HepG2 (cell line): Measurements from ENCODE around the gene TEX22. TPM values are rescaled to one million over a fixed set of nuclear protein-coding genes. Genes with fewer than 3 reads are reported as not detected.
A peak's percentile ranks its signal among the peaks of the same experiment; 100 is the strongest.

ENCODE experiments used
- CREB3 ChIP-seq: sonication (generic); formaldehyde crosslinking; IDR thresholded peaks from 2 replicates; pipeline ENCODE4 v1.5.0; 2020; ENCODE audit warnings: missing genetic modification reagents
- DMAP1 ChIP-seq: IDR thresholded peaks from 2 replicates; pipeline ENCODE4 v1.6.1; 2016
- FOXK2 ChIP-seq: fragments of 450-650 bp; IDR thresholded peaks from 2 replicates; pipeline ENCODE4 v1.6.1; 2016
- HOXA3 ChIP-seq: sonication (generic); formaldehyde crosslinking; IDR thresholded peaks from 2 replicates; pipeline ENCODE4 v1.5.0; 2020; ENCODE audit warnings: missing genetic modification reagents
- JUNB ChIP-seq: sonication (generic); formaldehyde crosslinking; IDR thresholded peaks from 2 replicates; pipeline ENCODE4 v1.8.0; 2022; ENCODE audit warnings: missing genetic modification reagents, mild to moderate bottlenecking, borderline replicate concordance
- KAT2B ChIP-seq: fragments of 150-350 bp; IDR thresholded peaks from 2 replicates; pipeline ENCODE4 v1.6.1; 2014; ENCODE audit warnings: low read depth, low read length, borderline replicate concordance
- KDM6A ChIP-seq: IDR thresholded peaks from 2 replicates; pipeline ENCODE4 v1.6.1; 2016; ENCODE audit warnings: low read depth
- LBX2 ChIP-seq: sonication (generic); formaldehyde crosslinking; IDR thresholded peaks from 2 replicates; pipeline ENCODE4 v1.5.0; 2020; ENCODE audit warnings: missing genetic modification reagents, mild to moderate bottlenecking, borderline replicate concordance
- NFKB2 ChIP-seq: sonication (generic); formaldehyde crosslinking; IDR thresholded peaks from 2 replicates; pipeline ENCODE4 v1.4.0; 2020; ENCODE audit warnings: missing genetic modification reagents, borderline replicate concordance
- PHF8 ChIP-seq: sonication (generic); formaldehyde crosslinking; IDR thresholded peaks from 2 replicates; pipeline ENCODE4 v1.5.0; 2020; ENCODE audit warnings: missing genetic modification reagents
- SOX5 ChIP-seq: IDR thresholded peaks from 2 replicates; pipeline ENCODE4 v1.6.1; 2016; ENCODE audit warnings: borderline replicate concordance
- SRSF4 ChIP-seq: fragments of 200-400 bp; formaldehyde crosslinking; IDR thresholded peaks from one replicate; pipeline ENCODE4 v1.6.1; 2018; ENCODE audit warnings: mild to moderate bottlenecking, low read depth, low read length, moderate library complexity; ENCODE audit not compliant: poor library complexity, severe bottlenecking
- TERF1 ChIP-seq: sonication (generic); formaldehyde crosslinking; IDR thresholded peaks from 2 replicates; pipeline ENCODE4 v1.8.0; 2022; ENCODE audit warnings: mild to moderate bottlenecking, missing genetic modification reagents, moderate library complexity
- ZBTB20 ChIP-seq: sonication (generic); formaldehyde crosslinking; IDR thresholded peaks from 2 replicates; pipeline ENCODE4 v1.8.1; 2023; ENCODE audit warnings: missing genetic modification reagents, low read depth, mild to moderate bottlenecking, borderline replicate concordance
- ZFP1 ChIP-seq: IDR thresholded peaks from 2 replicates; pipeline ENCODE4 v1.6.1; 2016
- ZNF432 ChIP-seq: sonication (generic); formaldehyde crosslinking; IDR thresholded peaks from 2 replicates; pipeline ENCODE4 v1.5.0; 2020; ENCODE audit warnings: missing genetic modification reagents, mild to moderate bottlenecking, borderline replicate concordance
- ZNF660 ChIP-seq: sonication (generic); formaldehyde crosslinking; IDR thresholded peaks from 2 replicates; pipeline ENCODE4 v1.5.1; 2020; ENCODE audit warnings: mild to moderate bottlenecking, low read depth, missing genetic modification reagents, borderline replicate concordance
- ZSCAN29 ChIP-seq: sonication (generic); formaldehyde crosslinking; conservative IDR thresholded peaks from 2 replicates; pipeline ENCODE4 v1.4.0; 2020; ENCODE audit warnings: mild to moderate bottlenecking, missing genetic modification reagents
- polyA plus RNA-seq, 8 experiments: library from polyadenylated mRNA; depleted of rRNA in 3 of 8; stranded (reverse) in 7 of 8; unstranded in 1 of 8; fragments of >200 nt; fragmentation: Illumina TruSeq in 4 of 8; extraction: Trizol in 4 of 8; gene quantifications; 2 replicates each; pipeline versions ENCODE4 v1.2.1 to v1.2.3, GENCODE V29; 2011 to 2016; ENCODE audit warnings: low read depth in 4 of 8, missing spikeins in 1 of 8, mixed read lengths in 1 of 8; ENCODE audit not compliant: insufficient read depth in 1 of 8
- total RNA-seq, 5 experiments: library from RNA; depleted of rRNA; stranded (reverse); fragments of >200 nt; fragmentation: Illumina TruSeq; extraction: Trizol; gene quantifications; 2 replicates each; pipeline ENCODE4 v1.2.3, GENCODE V29; 2016; ENCODE audit warnings: low read depth in 1 of 5
- TF ChIP-seq, protein P1 (sequence below): sonication (generic); formaldehyde crosslinking; IDR thresholded peaks from 2 replicates; pipeline ENCODE4 v1.8.1; 2023; ENCODE audit warnings: mild to moderate bottlenecking, inconsistent platforms, moderate library complexity, missing genetic modification reagents, borderline replicate concordance
- TF ChIP-seq, protein P2 (sequence below): sonication (generic); formaldehyde crosslinking; IDR thresholded peaks from 2 replicates; pipeline ENCODE4 v1.4.0; 2020; ENCODE audit warnings: missing genetic modification reagents
- TF ChIP-seq, protein P3 (sequence below): sonication (generic); formaldehyde crosslinking; IDR thresholded peaks from 2 replicates; pipeline ENCODE4 v1.5.1; 2020; ENCODE audit warnings: missing genetic modification reagents, mild to moderate bottlenecking, borderline replicate concordance

TEX22 gene
- total and polyA plus RNA-seq, 2 of the 13 experiments (the other 11 are each of a cell fraction or from before 2014, with no cell fraction given) = 0.07 to 0.27 TPM

- TF ChIP-seq FOXK2 (no peak), DMAP1 (peak; percentile 95), SRSF4 (no peak), KAT2B (no peak), ZFP1 (CRISPR knock-in tag) (peak; percentile 51; the same call in 1 of the 2 replicates), CREB3 (CRISPR knock-in tag) (0 out of 2 replicates have a peak, but pooled peaks have one; percentile 46), SOX5 (no peak), NFKB2 (no peak; the same call in 1 of the 2 replicates), LBX2 (CRISPR knock-in tag) (no peak), KDM6A (no peak), HOXA3 (CRISPR knock-in tag) (peak; percentile 68), JUNB (CRISPR knock-in tag) (no peak), ZNF432 (CRISPR knock-in tag) (no peak), ZBTB20 (CRISPR knock-in tag) (no peak; the same call in 1 of the 2 replicates), TERF1 (CRISPR knock-in tag) (no peak), ZSCAN29 (CRISPR knock-in tag) (0 out of 2 replicates have a peak, but pooled peaks have one; percentile 32), PHF8 (CRISPR knock-in tag) (peak; percentile 82), ZNF660 (no peak)
- TF ChIP-seq, protein P1, sequence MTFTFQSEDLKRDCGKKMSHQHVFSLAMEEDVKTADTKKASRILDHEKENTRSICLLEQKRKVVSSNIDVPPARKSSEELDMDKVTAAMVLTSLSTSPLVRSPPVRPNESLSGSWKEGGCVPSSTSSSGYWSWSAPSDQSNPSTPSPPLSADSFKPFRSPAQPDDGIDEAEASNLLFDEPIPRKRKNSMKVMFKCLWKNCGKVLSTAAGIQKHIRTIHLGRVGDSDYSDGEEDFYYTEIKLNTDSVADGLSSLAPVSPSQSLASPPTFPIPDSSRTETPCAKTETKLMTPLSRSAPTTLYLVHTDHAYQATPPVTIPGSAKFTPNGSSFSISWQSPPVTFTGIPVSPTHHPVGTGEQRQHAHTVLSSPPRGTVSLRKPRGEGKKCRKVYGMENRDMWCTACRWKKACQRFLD (CRISPR knock-in tag) = no peak
- TF ChIP-seq, protein P2, sequence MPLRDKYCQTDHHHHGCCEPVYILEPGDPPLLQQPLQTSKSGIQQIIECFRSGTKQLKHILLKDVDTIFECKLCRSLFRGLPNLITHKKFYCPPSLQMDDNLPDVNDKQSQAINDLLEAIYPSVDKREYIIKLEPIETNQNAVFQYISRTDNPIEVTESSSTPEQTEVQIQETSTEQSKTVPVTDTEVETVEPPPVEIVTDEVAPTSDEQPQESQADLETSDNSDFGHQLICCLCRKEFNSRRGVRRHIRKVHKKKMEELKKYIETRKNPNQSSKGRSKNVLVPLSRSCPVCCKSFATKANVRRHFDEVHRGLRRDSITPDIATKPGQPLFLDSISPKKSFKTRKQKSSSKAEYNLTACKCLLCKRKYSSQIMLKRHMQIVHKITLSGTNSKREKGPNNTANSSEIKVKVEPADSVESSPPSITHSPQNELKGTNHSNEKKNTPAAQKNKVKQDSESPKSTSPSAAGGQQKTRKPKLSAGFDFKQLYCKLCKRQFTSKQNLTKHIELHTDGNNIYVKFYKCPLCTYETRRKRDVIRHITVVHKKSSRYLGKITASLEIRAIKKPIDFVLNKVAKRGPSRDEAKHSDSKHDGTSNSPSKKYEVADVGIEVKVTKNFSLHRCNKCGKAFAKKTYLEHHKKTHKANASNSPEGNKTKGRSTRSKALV (CRISPR knock-in tag) = peak; percentile 68; the same call in 1 of the 2 replicates
- TF ChIP-seq, protein P3, sequence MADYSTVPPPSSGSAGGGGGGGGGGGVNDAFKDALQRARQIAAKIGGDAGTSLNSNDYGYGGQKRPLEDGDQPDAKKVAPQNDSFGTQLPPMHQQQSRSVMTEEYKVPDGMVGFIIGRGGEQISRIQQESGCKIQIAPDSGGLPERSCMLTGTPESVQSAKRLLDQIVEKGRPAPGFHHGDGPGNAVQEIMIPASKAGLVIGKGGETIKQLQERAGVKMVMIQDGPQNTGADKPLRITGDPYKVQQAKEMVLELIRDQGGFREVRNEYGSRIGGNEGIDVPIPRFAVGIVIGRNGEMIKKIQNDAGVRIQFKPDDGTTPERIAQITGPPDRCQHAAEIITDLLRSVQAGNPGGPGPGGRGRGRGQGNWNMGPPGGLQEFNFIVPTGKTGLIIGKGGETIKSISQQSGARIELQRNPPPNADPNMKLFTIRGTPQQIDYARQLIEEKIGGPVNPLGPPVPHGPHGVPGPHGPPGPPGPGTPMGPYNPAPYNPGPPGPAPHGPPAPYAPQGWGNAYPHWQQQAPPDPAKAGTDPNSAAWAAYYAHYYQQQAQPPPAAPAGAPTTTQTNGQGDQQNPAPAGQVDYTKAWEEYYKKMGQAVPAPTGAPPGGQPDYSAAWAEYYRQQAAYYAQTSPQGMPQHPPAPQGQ (CRISPR knock-in tag) = no peak
Observed at GRCh38 chr14:105419195-105420091, 21.1 kb downstream of the TEX22 start, which contains the start of gene MTA1 (continued).
